RWPE2 (cell line): ENCODE measurements around the gene GRIN1.

ENCODE experiments used
- ATAC-seq: fragments of 200-7000 bp; cut with Tn5 transposase; 3 replicates; pipeline ENCODE4 v1.9.1; 2021; ENCODE audit warnings: low read depth
- DNase-seq: peaks from one replicate; pipeline ENCODE4 v3.0.0-alpha.2; 2020; ENCODE audit warnings: low spot score
- H3K27ac ChIP-seq: fragments of 450-650 bp; 2 replicates; pipeline ENCODE4 v1.5.1; 2017; ENCODE audit warnings: mild to moderate bottlenecking; ENCODE audit not compliant: poor library complexity, severe bottlenecking
- H3K27me3 ChIP-seq: fragments of 250-450 bp; sonication (Bioruptor Pico); 2 replicates; pipeline ENCODE4 v1.5.1; 2021; ENCODE audit warnings: mild to moderate bottlenecking, moderate library complexity; ENCODE audit not compliant: insufficient read depth, poor library complexity, severe bottlenecking
- H3K36me3 ChIP-seq: fragments of 250-450 bp; sonication (Bioruptor Pico); 2 replicates; pipeline ENCODE4 v1.5.1; 2020; ENCODE audit warnings: low read depth, mild to moderate bottlenecking, moderate library complexity
- H3K4me1 ChIP-seq: fragments of 250-450 bp; sonication (Bioruptor Pico); 2 replicates; pipeline ENCODE4 v1.5.1; 2021; ENCODE audit warnings: mild to moderate bottlenecking, moderate library complexity; ENCODE audit not compliant: insufficient read depth, poor library complexity, severe bottlenecking
- H3K4me3 ChIP-seq: fragments of 250-450 bp; sonication (Bioruptor Pico); 2 replicates; pipeline ENCODE4 v1.5.1; 2021; ENCODE audit warnings: mild to moderate bottlenecking, moderate library complexity; ENCODE audit not compliant: severe bottlenecking
- H3K9me3 ChIP-seq: fragments of 250-450 bp; sonication (Bioruptor Pico); 2 replicates; pipeline ENCODE4 v1.5.1; 2021; ENCODE audit warnings: mild to moderate bottlenecking, moderate library complexity; ENCODE audit not compliant: severe bottlenecking
- CTCF ChIP-seq: fragments of 450-650 bp; IDR thresholded peaks from one replicate; pipeline ENCODE4 v1.5.1; 2017; ENCODE audit warnings: mild to moderate bottlenecking, moderate library complexity; ENCODE audit not compliant: poor library complexity, severe bottlenecking

GRIN1 gene

DNA sequence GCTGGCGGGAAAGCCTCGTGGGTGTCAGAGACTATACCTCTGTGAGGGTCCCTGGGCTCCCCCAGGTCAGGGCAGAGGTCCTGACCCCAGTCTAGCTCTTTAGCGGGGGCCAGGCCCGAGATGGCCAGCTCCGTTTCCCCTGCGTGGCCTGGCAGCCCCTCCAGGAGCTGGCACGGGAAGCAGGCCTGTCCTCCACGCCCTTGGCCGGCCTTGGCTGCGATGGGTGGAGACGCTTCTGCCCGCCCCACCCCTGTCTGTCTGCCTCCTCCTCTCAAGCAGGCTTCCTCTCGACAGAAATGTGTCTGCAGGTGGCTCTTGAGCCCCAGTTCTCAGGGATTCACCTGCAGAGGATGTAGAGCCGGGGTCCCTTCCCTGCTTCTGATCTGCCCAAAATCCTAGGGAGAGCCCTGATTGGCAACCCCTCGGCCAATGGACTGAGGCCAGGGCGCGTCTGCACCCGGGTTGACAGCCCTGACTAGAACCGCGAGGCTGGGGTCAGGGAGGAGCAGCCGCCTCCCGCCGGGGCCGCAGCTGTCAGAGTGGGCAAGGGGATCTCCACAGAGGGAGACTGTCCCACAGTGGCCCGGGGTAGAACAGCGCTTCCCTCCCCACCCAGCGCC, 2.6 kb upstream of the GRIN1 start:
- peaks cover 52% of the 10 kb centered on the region for H3K27me3 ChIP-seq
- H3K27ac ChIP-seq: no peak overlapping the region
- TF ChIP-seq CTCF: no peak
- ATAC-seq (peak; percentile 40; the same call in 2 of the 3 replicates), DNase-seq (peak; percentile 60)
- H3K4me1 ChIP-seq: no peaks in the 10 kb centered on the region
- no peak overlapping the region for H3K4me3 ChIP-seq
- H3K9me3 ChIP-seq: no peaks in the 10 kb centered on the region
- no peaks in the 10 kb centered on the region for H3K36me3 ChIP-seq

DNA sequence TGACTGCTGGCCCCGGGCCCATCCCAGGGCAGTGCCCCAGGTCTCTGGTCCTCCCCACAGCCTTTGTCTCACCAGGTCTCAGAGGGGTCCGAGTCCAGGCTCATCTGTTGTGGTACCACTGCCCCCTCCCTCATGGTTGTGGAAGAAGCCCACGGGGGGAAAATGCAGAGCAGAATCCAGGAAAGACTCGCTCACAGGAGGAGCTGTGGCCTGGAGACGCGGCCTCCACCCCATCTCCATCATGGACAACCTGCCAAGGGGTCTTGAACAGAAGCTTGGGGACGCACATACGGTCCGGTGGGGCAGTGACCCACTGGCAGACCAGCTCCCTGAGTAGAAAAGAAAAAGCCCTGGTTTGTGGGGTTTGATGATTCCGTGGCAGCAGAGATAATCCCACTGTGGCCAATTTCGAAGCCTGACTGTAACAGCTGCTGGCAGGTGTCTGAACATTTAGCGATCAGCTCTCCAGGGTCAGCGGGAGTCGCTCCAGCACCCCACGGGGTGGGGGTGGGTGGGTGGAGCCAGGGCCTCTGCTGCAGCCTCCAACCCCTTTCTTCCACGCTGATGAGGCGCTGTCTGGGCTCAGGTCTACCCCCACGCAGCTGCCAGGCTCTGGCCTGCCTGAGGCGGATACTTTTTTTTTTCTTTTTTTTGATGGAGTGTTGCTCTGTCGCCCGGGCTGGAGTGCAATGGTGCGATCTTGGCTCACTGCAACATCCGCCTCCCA, 1.9 kb upstream of the GRIN1 start:
- Histone ChIP-seq H3K27ac (no peak overlapping the region), H3K4me1 (no peaks in the 10 kb centered on the region), H3K27me3 (peaks cover 53% of the 10 kb centered on the region), H3K4me3 (no peak overlapping the region), H3K9me3 (no peaks in the 10 kb centered on the region), H3K36me3 (no peaks in the 10 kb centered on the region)
- DNase-seq (no peak), ATAC-seq (no peak)
- TF ChIP-seq CTCF: no peak

GRCh38 chr9:137138058-137138721, 764 bp upstream of the GRIN1 start:
- TF ChIP-seq CTCF: no peak
- no peaks in the 10 kb centered on the region for H3K4me1 ChIP-seq
- no peak for ATAC-seq
- H3K4me3 ChIP-seq: no peak overlapping the region
- peaks cover 53% of the 10 kb centered on the region for H3K27me3 ChIP-seq
- DNase-seq: no peak
- no peaks in the 10 kb centered on the region for H3K36me3 ChIP-seq
- H3K27ac ChIP-seq: no peak overlapping the region
- H3K9me3 ChIP-seq: no peaks in the 10 kb centered on the region

- Histone ChIP-seq H3K9me3 (no peaks in the 10 kb centered on the region), H3K27me3 (peaks cover 53% of the 10 kb centered on the region), H3K36me3 (no peaks in the 10 kb centered on the region), H3K4me1 (no peaks in the 10 kb centered on the region), H3K4me3 (no peak overlapping the region), H3K27ac (no peak overlapping the region)
- TF ChIP-seq CTCF: no peak
- DNase-seq (peak; percentile 55), ATAC-seq (no peak)
Measured at GRCh38 chr9:137139468-137140150, 655 bp downstream of the GRIN1 start.
